Measurements from ENCODE around the gene TRIM62.

The TRIM62 gene

DNA sequence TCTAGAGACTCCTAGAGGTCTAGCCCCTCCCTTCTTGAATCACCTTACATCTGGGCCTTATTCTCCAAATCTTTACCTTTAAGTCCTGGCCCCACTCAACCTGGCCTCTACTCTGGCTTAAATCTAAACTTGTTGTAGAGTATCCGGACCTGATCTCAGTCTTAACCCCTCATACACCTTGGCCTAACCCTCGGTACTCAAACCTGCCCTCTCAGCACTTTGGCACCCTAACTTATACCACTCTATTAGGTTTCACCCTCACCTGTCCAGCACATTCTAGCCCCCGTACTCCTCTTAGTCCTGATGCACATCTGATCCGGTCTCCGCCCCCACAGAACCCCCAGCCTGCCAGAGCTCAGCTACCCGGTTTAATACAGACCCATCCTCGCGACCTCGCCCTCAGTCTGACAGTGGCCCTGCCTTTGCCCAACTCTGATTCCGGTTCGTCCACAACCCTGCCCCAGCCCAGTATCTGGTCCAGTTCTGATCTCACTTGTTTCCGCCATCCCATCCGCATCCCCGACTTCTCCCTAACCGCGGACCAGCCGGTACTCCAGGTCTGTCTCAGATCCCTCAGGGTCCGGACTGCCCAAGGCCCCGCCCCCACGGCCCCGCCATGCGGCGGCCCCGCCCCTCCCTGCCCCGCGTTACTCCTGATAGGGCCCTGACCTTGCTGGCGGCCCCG, 1.5 kb downstream of the TRIM62 start:
- DNase-seq, result no peak

DNA sequence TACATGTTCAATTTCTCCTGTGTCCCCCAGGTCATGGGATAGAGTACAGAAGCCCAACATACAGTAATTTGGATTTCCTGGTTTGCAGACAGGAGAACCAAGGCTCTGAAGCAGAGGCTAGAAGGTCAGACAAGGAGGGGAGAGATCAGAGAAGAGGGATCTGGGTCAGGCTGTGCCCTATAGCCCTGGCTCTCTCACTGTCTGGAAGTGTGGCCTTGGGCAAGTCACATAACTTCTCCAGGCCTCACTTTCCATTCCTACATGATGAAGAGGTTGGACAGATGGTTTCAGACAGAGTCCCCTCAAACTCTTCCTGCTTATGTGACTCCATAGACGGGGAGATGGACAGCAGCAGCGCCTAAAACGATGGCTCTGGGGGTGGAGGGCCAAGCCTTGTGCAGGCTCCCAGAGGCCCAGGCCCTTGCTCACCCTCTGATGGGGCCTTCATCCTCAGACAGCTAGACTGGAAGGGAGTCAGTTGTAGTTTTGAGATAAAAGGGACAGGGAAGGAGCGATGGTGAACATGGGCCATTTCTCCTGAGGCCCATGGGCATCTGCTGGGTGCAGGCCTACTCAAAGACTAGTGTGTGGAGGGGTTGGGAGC, 2.9 kb downstream of the TRIM62 start:
- DNase-seq, result no peak

- DNase-seq, result peak; percentile 63
Measured at GRCh38 chr1:33177996-33178540, 3.8 kb downstream of the TRIM62 start.

- no peak for DNase-seq
Measured at GRCh38 chr1:33176887-33177286, 5.0 kb downstream of the TRIM62 start.

DNA sequence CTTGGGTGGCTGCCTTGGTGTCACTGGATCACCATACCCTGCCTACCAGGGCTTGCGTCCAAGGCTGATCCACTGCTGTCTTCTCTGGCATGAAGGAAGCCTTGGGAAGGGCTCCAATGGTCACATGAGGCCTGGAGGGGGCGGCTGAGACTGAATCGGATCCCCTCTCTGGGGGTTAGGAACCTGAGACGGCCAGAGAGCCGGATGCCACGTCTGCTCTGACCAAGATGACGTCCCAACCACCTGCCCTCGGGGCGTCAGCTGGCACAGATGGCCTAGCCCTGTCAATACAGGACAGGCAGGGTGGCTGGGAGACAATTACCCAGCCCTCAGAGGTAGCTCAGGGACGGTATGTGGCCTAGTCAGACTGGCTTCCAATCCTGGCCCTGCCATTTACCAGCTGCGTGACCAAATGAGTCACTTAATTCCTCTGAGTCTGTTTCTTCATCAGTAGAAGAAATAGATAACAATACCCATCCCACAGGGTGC, 5.4 kb downstream of the TRIM62 start:
- no peak for DNase-seq

- no peak for DNase-seq
Measured at GRCh38 chr1:33175865-33176264, 6.0 kb downstream of the TRIM62 start.

- no peak for DNase-seq
Measured at GRCh38 chr1:33173091-33173490, 8.8 kb downstream of the TRIM62 start.

GRCh38 chr1:33171977-33172813, 9.6 kb downstream of the TRIM62 start:
- no peak for DNase-seq

- no peak for DNase-seq
Measured at GRCh38 chr1:33170351-33171274, 11.2 kb downstream of the TRIM62 start.

- no peak for DNase-seq
Measured at GRCh38 chr1:33169290-33170055, 12.4 kb downstream of the TRIM62 start.

DNA sequence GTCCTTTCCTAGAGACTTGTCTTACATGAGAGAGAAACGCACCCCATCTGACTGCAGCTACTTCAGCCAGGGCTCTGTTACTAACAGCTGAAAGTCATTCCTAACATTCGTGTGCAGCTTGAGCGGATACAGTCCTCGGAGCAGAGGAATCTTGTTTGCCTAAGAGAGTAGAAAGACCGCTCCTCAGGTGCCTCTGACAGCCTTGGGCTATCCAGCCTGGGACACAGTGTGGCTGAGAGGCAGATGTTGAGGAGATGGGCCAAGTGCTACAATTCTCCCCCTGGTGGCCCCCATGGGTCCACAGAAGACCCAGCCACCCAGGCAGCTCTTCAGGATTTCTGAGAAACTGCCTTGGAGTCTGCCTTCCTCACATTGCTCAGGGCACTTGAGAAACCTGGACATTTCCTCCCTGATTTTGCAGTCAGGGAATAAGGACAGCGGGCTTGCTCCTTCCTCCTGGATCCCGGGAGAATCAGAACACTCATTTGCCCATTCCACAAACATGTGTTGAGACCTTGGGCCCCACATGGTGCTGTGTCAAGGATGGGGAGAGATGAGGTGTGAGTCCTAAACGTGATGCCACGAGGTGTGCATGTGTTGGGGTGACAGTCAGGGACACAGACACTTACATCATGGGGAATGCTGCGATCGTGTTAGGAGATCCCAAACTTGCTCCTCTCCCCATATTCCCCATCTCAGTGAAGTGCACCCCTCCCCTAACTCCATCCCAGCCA, 13.1 kb downstream of the TRIM62 start:
- no peak for DNase-seq

- DNase-seq, result no peak
Measured at GRCh38 chr1:33167650-33168447, 14.0 kb downstream of the TRIM62 start.

DNA sequence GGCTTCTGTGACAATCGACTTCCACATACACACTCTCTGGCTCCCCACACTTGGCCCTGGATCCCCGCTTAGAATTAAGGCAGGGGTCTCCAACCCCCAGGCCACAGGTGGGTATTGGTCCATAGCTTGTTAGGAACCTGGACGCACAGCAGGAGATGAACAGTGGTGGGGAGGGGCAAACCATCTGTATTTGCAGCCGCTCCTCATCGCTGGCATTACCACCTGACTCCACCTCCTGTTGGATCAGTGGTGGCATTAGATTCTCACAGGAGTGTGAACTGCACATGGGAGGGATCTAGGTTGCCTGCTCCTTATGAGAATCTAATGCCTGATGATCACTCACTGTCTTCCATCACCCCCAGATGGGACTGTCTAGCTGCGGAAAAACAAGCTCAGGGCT, 16.0 kb downstream of the TRIM62 start:
- DNase-seq, result no peak

- no peak for DNase-seq
Measured at GRCh38 chr1:33165209-33165608, 16.6 kb downstream of the TRIM62 start.

- no peak for DNase-seq
Measured at GRCh38 chr1:33163621-33164519, 18.0 kb downstream of the TRIM62 start.

DNA sequence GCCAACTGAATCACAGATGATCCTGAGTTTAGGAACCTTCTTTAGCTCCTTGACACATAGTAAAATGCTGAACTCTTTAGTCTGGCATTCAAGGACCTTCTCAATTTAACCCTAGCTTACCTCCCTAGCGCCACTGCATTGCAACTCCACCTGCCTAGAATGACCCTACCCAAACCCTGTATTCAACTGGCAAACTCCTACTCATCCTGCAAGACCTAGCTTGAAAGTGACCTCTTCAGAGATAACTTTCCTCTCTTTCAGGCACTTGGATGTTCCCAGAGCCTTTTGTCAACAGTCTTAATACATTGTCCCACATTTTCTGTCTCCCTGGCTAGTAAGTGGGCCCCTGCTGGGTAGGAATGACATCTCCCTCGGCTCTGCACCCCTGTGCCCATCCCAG, 19.7 kb downstream of the TRIM62 start:
- no peak for DNase-seq

- peak; percentile 23 for DNase-seq
Measured at GRCh38 chr1:33161061-33161681, 20.7 kb downstream of the TRIM62 start.

GRCh38 chr1:33159577-33159976, 22.3 kb downstream of the TRIM62 start:
- DNase-seq, result no peak
